Right atrium auricular region (tissue), 2 donors: ENCODE data around the gene MARK2. TPM values are rescaled to one million over a fixed set of nuclear protein-coding genes. Genes with fewer than 3 reads are reported as not detected.
A peak's percentile ranks its signal among the peaks of the same experiment; 100 is the strongest.

Experiments
- DNase-seq: peaks from one replicate; pipeline ENCODE4 v3.0.0-alpha.2; 2019; ENCODE audit warnings: low spot score
- H3K27ac ChIP-seq, 2 donors: fragments of 200-600 bp; sonication (generic); 1 replicate in 1 of 2; 2 replicates in 1 of 2; pipeline ENCODE4 v1.5.1; 2016 to 2019
- H3K27me3 ChIP-seq, 2 donors: fragments of 200-600 bp; sonication (generic); one replicate each; pipeline versions ENCODE4 v1.5.1 to v1.6.0; 2017 to 2019
- H3K36me3 ChIP-seq: fragments of 200-600 bp; sonication (generic); one replicate; pipeline ENCODE4 v1.5.1; 2016
- H3K4me1 ChIP-seq, 2 donors: fragments of 200-600 bp; sonication (generic); one replicate each; pipeline versions ENCODE4 v1.5.1 to v1.6.0; 2017 to 2019
- H3K4me3 ChIP-seq, 2 donors: fragments of 200-600 bp; sonication (generic); 1 replicate in 1 of 2; 2 replicates in 1 of 2; pipeline ENCODE4 v1.5.1; 2017 to 2019; ENCODE audit warnings: mild to moderate bottlenecking in 1 of 2, moderate library complexity in 1 of 2
- H3K9me3 ChIP-seq, 2 donors: fragments of 200-600 bp; sonication (generic); one replicate each; pipeline ENCODE4 v1.5.1; 2019
- CTCF ChIP-seq, 2 donors: fragments of 200-600 bp; sonication (generic); IDR thresholded peaks; one replicate each; pipeline ENCODE4 v1.5.1; 2019; ENCODE audit warnings: antibody characterized with exemption in 2 of 2
- total RNA-seq, 2 donors: library from RNA; depleted of rRNA; stranded (reverse); fragments of >200 nt; gene quantifications; one replicate each; pipeline ENCODE4 v1.1.0, GENCODE V29; 2016

Gene MARK2
- total RNA-seq, 2 donors from 2014 or later: 29.3 to 31.5 TPM

GRCh38 chr11:63832336-63832735 is 6.6 kb upstream of the MARK2 start:
- no peak for DNase-seq
- Histone ChIP-seq H3K4me1 (peaks cover 0 to 1% of the 10 kb centered on the region in 2 donors), H3K9me3 (no peaks in the 10 kb centered on the region), H3K36me3 (peaks cover 5% of the 10 kb centered on the region), H3K27ac (no peak overlapping the region), H3K4me3 (no peak overlapping the region), H3K27me3 (no peaks in the 10 kb centered on the region)
- TF ChIP-seq CTCF (IDR thresholded peaks at IDR 0.05): no peak

GRCh38 chr11:63833048-63833447 is 5.9 kb upstream of the MARK2 start:
- no peak for DNase-seq
- Histone ChIP-seq H3K9me3 (no peaks in the 10 kb centered on the region), H3K27me3 (no peaks in the 10 kb centered on the region), H3K4me1 (peaks cover 0 to 8% of the 10 kb centered on the region in 2 donors), H3K27ac (no peak overlapping the region), H3K36me3 (no peaks in the 10 kb centered on the region), H3K4me3 (no peak overlapping the region)
- no peak for TF ChIP-seq CTCF (IDR thresholded peaks at IDR 0.05)

- H3K4me3 ChIP-seq: no peak overlapping the region
- no peaks in the 10 kb centered on the region for H3K36me3 ChIP-seq
- no peak for TF ChIP-seq CTCF (IDR thresholded peaks at IDR 0.05)
- no peaks in the 10 kb centered on the region for H3K9me3 ChIP-seq
- H3K4me1 ChIP-seq: peaks cover 0 to 12% of the 10 kb centered on the region in 2 donors
- H3K27me3 ChIP-seq: no peaks in the 10 kb centered on the region
- DNase-seq: no peak
- H3K27ac ChIP-seq: no peak overlapping the region
These were observed 4.3 kb upstream of the MARK2 start for GRCh38 chr11:63834535-63835157.

GRCh38 chr11:63835158-63835545 is 3.8 kb upstream of the MARK2 start:
- Histone ChIP-seq H3K4me3 (no peak overlapping the region), H3K27me3 (no peaks in the 10 kb centered on the region), H3K36me3 (no peaks in the 10 kb centered on the region), H3K27ac (no peak overlapping the region), H3K4me1 (peaks cover 0 to 15% of the 10 kb centered on the region in 2 donors), H3K9me3 (no peaks in the 10 kb centered on the region)
- no peak for TF ChIP-seq CTCF (IDR thresholded peaks at IDR 0.05)
- no peak for DNase-seq

- DNase-seq: peak; percentile 84
- Histone ChIP-seq H3K9me3 (no peaks in the 10 kb centered on the region), H3K4me3 (no peak overlapping the region), H3K4me1 (peaks cover 0 to 34% of the 10 kb centered on the region in 2 donors), H3K27me3 (no peaks in the 10 kb centered on the region), H3K36me3 (no peaks in the 10 kb centered on the region), H3K27ac (no peak overlapping the region)
- peak; percentile 73 to 89 for TF ChIP-seq CTCF (IDR thresholded peaks at IDR 0.05)
These were observed 1.8 kb upstream of the MARK2 start for GRCh38 chr11:63837027-63837688.
